ENCODE results near the gene AASDH. TPM values are rescaled to one million over a fixed set of nuclear protein-coding genes. Genes with fewer than 3 reads are reported as not detected.
"Not testable (repeated sequence)": the region's sequence is repeated elsewhere in the genome, so short reads cannot be mapped to it uniquely, and the experiment has no call there.

AASDH gene
- total and polyA plus RNA-seq, 4 experiments from 2014 or later, result 19.2 to 23.7 (median 19.7) TPM

- H3K27ac Mint-ChIP-seq, result no peak overlapping the region
Measured at GRCh38 chr4:56371426-56372220, 15.7 kb downstream of the AASDH start.

DNA sequence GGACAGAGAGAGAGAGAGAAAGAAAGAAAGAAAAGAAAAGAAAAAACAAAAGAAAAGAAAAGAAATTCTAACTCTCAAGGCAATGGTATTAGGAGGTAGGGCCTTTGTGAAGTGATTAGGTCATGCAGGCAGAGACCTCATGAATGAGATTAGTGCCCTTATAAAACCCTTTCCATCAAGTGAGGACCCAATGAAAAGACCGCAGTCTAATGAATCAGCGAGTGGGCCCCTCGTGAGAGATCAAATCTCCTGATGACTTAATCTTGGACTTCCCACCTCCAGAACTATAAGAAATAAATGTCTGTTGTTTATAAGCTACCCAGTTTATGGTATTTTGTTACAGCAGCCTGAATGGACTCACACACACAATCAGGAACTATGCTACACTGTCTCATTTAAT, 16.9 kb downstream of the AASDH start:
- Histone ChIP-seq H3K36me3 (ENCODE audit: insufficient read depth, low read length) (peaks cover 4% of the 10 kb centered on the region), H3K27me3 (ENCODE audit: insufficient read depth, low read length) (no peaks in the 10 kb centered on the region), H3K27ac (ENCODE audit: low read depth, low read length) (no peak overlapping the region), H3K4me1 (ENCODE audit: insufficient read depth, low read length) (no peaks in the 10 kb centered on the region), H3K9me3 (ENCODE audit: control insufficient read depth in 1 of 2, low read length in 2 of 2) (no peaks in the 10 kb centered on the region), H3K4me3 (ENCODE audit: low read length in 2 of 2) (no peak overlapping the region)
- ChIA-PET POLR2A (ENCODE audit: partially characterized antibody) (no interaction called here), CTCF (ENCODE audit: partially characterized antibody) (no interaction called here)
- DNase-seq, result no peak
- Mint-ChIP-seq H3K9me3 (peaks cover 0 to 3% (median under 1%) of the 10 kb centered on the region in 8 donors), H3K4me3 (no peak overlapping the region), H3K27me3 (no peaks in the 10 kb centered on the region), H3K27ac (no peak overlapping the region), H3K4me1 (peaks cover 0 to 7% (median under 1%) of the 10 kb centered on the region in 4 donors), H3K36me3 (peaks cover 30 to 31% of the 10 kb centered on the region in 2 donors)
- intact Hi-C loops (cut with micrococcal nuclease), result no loop called here

More at GRCh38 chr4:56371426-56372220, 15.7 kb downstream of the AASDH start:
- Mint-ChIP-seq H3K4me1 (peaks cover 0 to 6% (median under 1%) of the 10 kb centered on the region in 4 donors), H3K9me3 (peaks cover 0 to 3% (median under 1%) of the 10 kb centered on the region in 8 donors), H3K4me3 (no peak overlapping the region), H3K27me3 (no peaks in the 10 kb centered on the region), H3K36me3 (peaks cover 32 to 33% of the 10 kb centered on the region in 2 donors)
- DNase-seq, result no peak
- H3K4me1 ChIP-seq (ENCODE audit: insufficient read depth, low read length), result no peaks in the 10 kb centered on the region
- no peaks in the 10 kb centered on the region for H3K9me3 ChIP-seq (ENCODE audit: control insufficient read depth in 1 of 2, low read length in 2 of 2)
- intact Hi-C loops (cut with micrococcal nuclease), result no loop called here
- H3K27ac ChIP-seq (ENCODE audit: low read depth, low read length), result no peak overlapping the region
- ChIA-PET CTCF (ENCODE audit: partially characterized antibody) (no interaction called here), POLR2A (ENCODE audit: partially characterized antibody) (no interaction called here)
- H3K27me3 ChIP-seq (ENCODE audit: insufficient read depth, low read length), result no peaks in the 10 kb centered on the region
- no peak overlapping the region for H3K4me3 ChIP-seq (ENCODE audit: low read length in 2 of 2)
- H3K36me3 ChIP-seq (ENCODE audit: insufficient read depth, low read length), result peaks cover 4% of the 10 kb centered on the region

DNA sequence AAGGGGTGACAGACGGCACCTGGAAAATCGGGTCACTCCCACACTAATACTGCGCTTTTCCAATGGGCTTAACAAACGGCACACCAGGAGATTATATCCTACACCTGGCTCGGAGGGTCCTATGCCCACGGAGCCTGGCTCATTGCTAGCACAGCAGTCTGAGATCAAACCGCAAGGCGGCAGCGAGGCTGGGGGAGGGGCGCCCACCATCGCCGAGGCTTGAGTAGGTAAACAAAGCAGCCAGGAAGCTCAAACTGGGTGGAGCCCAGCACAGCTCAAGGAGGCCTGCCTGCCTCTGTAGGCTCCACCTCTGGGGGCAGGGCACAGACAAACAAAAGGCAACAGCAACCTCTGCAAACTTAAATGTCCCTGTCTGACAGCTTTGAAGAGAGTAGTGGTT, 24.3 kb downstream of the AASDH start:
- H3K4me3 Mint-ChIP-seq; CTCF ChIA-PET (ENCODE audit: partially characterized antibody); H3K9me3 Mint-ChIP-seq; H3K4me3 ChIP-seq (ENCODE audit: low read length in 2 of 2); H3K27me3 Mint-ChIP-seq; H3K36me3 ChIP-seq (ENCODE audit: insufficient read depth, low read length); intact Hi-C loops (cut with micrococcal nuclease); H3K27ac ChIP-seq (ENCODE audit: low read depth, low read length); H3K9me3 ChIP-seq (ENCODE audit: control insufficient read depth in 1 of 2, low read length in 2 of 2); H3K4me1 ChIP-seq (ENCODE audit: insufficient read depth, low read length); H3K4me1 Mint-ChIP-seq; H3K27me3 ChIP-seq (ENCODE audit: insufficient read depth, low read length): not testable (repeated sequence)
- DNase-seq, result peak in 1 of 5 donors; percentile 11
- POLR2A ChIA-PET (ENCODE audit: partially characterized antibody), result interaction anchor here (0.7 kb wide), 1 partner anchor 25 kb away, joined by 3 read pairs; no protein-coding TSS in a partner anchor
- Mint-ChIP-seq H3K27ac (peak overlapping the region in 1 of 7 donors; percentile 51), H3K36me3 (peaks cover 23 to 38% of the 10 kb centered on the region in 2 donors)

DNA sequence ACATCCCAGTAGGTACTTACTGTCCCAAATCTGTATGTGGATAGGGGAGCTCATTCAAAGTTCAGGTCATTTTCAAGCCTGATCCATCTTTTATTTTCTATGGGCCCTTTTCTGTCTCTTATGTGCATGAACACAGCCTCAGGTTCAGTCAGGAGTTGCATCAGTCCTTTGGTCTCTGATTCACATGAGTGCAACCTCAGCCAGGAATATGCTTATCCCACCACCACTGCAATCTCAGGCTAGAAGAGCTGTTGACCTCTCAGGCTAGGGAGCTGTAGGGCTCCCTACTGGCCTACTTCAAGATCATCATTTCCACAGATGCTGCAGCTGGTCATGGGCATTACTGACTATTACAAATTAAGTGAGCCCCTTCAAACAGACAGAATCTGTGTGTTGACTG, 27.2 kb downstream of the AASDH start:
- intact Hi-C loops (cut with micrococcal nuclease), result no loop called here
- Mint-ChIP-seq H3K4me3 (no peak overlapping the region), H3K9me3 (peaks cover 0 to 3% (median under 1%) of the 10 kb centered on the region in 8 donors), H3K36me3 (peaks cover 24 to 42% of the 10 kb centered on the region in 2 donors), H3K27ac (no peak overlapping the region), H3K27me3 (no peaks in the 10 kb centered on the region), H3K4me1 (peaks cover 0 to 5% (median 3%) of the 10 kb centered on the region in 4 donors)
- H3K4me1 ChIP-seq (ENCODE audit: insufficient read depth, low read length), result no peaks in the 10 kb centered on the region
- H3K27me3 ChIP-seq (ENCODE audit: insufficient read depth, low read length), result no peaks in the 10 kb centered on the region
- H3K4me3 ChIP-seq (ENCODE audit: low read length in 2 of 2), result no peak overlapping the region
- no peaks in the 10 kb centered on the region for H3K9me3 ChIP-seq (ENCODE audit: control insufficient read depth in 1 of 2, low read length in 2 of 2)
- no peak overlapping the region for H3K27ac ChIP-seq (ENCODE audit: low read depth, low read length)
- DNase-seq, result no peak
- ChIA-PET CTCF (ENCODE audit: partially characterized antibody) (no interaction called here), POLR2A (ENCODE audit: partially characterized antibody) (no interaction called here)
- peaks cover under 1% of the 10 kb centered on the region for H3K36me3 ChIP-seq (ENCODE audit: insufficient read depth, low read length)

- POLR2A ChIA-PET (ENCODE audit: partially characterized antibody), result no interaction called here
- H3K36me3 ChIP-seq (ENCODE audit: insufficient read depth, low read length), result peaks cover 4% of the 10 kb centered on the region
- H3K27ac Mint-ChIP-seq, result no peak overlapping the region
Measured at GRCh38 chr4:56356650-56357049, 30.6 kb downstream of the AASDH start.

GRCh38 chr4:56348576-56348975, 38.7 kb downstream of the AASDH start:
- peaks cover 29 to 34% of the 10 kb centered on the region in 2 donors for H3K36me3 Mint-ChIP-seq
- H3K4me3 Mint-ChIP-seq, result no peak overlapping the region
- Histone ChIP-seq H3K4me1 (ENCODE audit: insufficient read depth, low read length) (no peaks in the 10 kb centered on the region), H3K27ac (ENCODE audit: low read depth, low read length) (no peak overlapping the region), H3K9me3 (ENCODE audit: control insufficient read depth in 1 of 2, low read length in 2 of 2) (no peaks in the 10 kb centered on the region), H3K27me3 (ENCODE audit: insufficient read depth, low read length) (no peaks in the 10 kb centered on the region), H3K36me3 (ENCODE audit: insufficient read depth, low read length) (no peaks in the 10 kb centered on the region), H3K4me3 (ENCODE audit: low read length in 2 of 2) (no peak overlapping the region)
- ChIA-PET POLR2A (ENCODE audit: partially characterized antibody) (no interaction called here), CTCF (ENCODE audit: partially characterized antibody) (no interaction called here)
- H3K27me3 Mint-ChIP-seq, result no peaks in the 10 kb centered on the region
- H3K4me1 Mint-ChIP-seq, result peaks cover 0 to 6% (median 3%) of the 10 kb centered on the region in 4 donors
- intact Hi-C loops (cut with micrococcal nuclease), result no loop called here
- peak overlapping the region in 1 of 7 donors; percentile 27 for H3K27ac Mint-ChIP-seq
- DNase-seq, result no peak
- H3K9me3 Mint-ChIP-seq, result no peaks in the 10 kb centered on the region

More at GRCh38 chr4:56356650-56357049, 30.6 kb downstream of the AASDH start:
- H3K4me1 Mint-ChIP-seq, result peaks cover 0 to 2% (median 0%) of the 10 kb centered on the region in 4 donors
- H3K4me3 Mint-ChIP-seq, result no peak overlapping the region
- Histone ChIP-seq H3K4me3 (ENCODE audit: low read length in 2 of 2) (no peak overlapping the region), H3K27me3 (ENCODE audit: insufficient read depth, low read length) (no peaks in the 10 kb centered on the region), H3K4me1 (ENCODE audit: insufficient read depth, low read length) (no peaks in the 10 kb centered on the region), H3K9me3 (ENCODE audit: control insufficient read depth in 1 of 2, low read length in 2 of 2) (no peaks in the 10 kb centered on the region), H3K27ac (ENCODE audit: low read depth, low read length) (no peak overlapping the region)
- no peaks in the 10 kb centered on the region for H3K27me3 Mint-ChIP-seq
- no peaks in the 10 kb centered on the region for H3K9me3 Mint-ChIP-seq
- no peak for DNase-seq
- CTCF ChIA-PET (ENCODE audit: partially characterized antibody), result no interaction called here
- intact Hi-C loops (cut with micrococcal nuclease), result no loop called here
- peaks cover 31 to 33% of the 10 kb centered on the region in 2 donors for H3K36me3 Mint-ChIP-seq

- intact Hi-C loops (cut with micrococcal nuclease), result no loop called here
- CTCF ChIA-PET (ENCODE audit: partially characterized antibody), result no interaction called here
- Histone ChIP-seq H3K27ac (ENCODE audit: low read depth, low read length) (no peak overlapping the region), H3K27me3 (ENCODE audit: insufficient read depth, low read length) (no peaks in the 10 kb centered on the region), H3K4me3 (ENCODE audit: low read length in 2 of 2) (no peak overlapping the region), H3K9me3 (ENCODE audit: control insufficient read depth in 1 of 2, low read length in 2 of 2) (no peaks in the 10 kb centered on the region), H3K36me3 (ENCODE audit: insufficient read depth, low read length) (no peaks in the 10 kb centered on the region), H3K4me1 (ENCODE audit: insufficient read depth, low read length) (no peaks in the 10 kb centered on the region)
- Mint-ChIP-seq H3K27me3 (no peaks in the 10 kb centered on the region), H3K4me1 (peaks cover 0 to 10% (median 9%) of the 10 kb centered on the region in 4 donors), H3K36me3 (peaks cover 28 to 30% of the 10 kb centered on the region in 2 donors), H3K9me3 (no peaks in the 10 kb centered on the region), H3K27ac (no peak overlapping the region), H3K4me3 (no peak overlapping the region)
- POLR2A ChIA-PET (ENCODE audit: partially characterized antibody), result interaction anchor here (0.6 kb wide), 1 partner anchor 23 kb away, joined by 3 read pairs; no protein-coding TSS in a partner anchor
- no peak for DNase-seq
Measured at GRCh38 chr4:56345458-56345857, 41.8 kb downstream of the AASDH start.
